Measurements from ENCODE around the gene KIF21A.

DNA sequence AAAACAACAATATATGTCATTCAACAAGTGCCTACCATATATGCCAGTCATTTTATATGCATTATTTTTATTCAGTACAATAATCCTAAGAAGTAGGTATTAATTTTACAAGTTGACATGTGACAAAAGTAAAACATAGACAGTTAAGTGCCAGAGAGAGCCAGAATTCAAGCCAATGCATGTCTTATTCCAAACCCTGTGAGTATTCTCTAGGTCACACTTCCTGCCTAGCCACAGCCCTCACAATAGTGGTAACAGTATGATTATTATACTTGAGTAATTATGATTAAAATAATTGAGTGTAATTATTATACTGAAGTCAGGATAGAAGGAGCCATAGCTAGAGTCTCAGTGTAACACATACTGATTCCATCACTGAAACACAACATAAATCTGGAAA lies 52.2 kb downstream of the KIF21A start:
- no peak for TF ChIP-seq POLR2AphosphoS5 (IDR thresholded peaks at IDR 0.05; ENCODE audit: low read depth, low read length)
- TF ChIP-seq, protein P1, sequence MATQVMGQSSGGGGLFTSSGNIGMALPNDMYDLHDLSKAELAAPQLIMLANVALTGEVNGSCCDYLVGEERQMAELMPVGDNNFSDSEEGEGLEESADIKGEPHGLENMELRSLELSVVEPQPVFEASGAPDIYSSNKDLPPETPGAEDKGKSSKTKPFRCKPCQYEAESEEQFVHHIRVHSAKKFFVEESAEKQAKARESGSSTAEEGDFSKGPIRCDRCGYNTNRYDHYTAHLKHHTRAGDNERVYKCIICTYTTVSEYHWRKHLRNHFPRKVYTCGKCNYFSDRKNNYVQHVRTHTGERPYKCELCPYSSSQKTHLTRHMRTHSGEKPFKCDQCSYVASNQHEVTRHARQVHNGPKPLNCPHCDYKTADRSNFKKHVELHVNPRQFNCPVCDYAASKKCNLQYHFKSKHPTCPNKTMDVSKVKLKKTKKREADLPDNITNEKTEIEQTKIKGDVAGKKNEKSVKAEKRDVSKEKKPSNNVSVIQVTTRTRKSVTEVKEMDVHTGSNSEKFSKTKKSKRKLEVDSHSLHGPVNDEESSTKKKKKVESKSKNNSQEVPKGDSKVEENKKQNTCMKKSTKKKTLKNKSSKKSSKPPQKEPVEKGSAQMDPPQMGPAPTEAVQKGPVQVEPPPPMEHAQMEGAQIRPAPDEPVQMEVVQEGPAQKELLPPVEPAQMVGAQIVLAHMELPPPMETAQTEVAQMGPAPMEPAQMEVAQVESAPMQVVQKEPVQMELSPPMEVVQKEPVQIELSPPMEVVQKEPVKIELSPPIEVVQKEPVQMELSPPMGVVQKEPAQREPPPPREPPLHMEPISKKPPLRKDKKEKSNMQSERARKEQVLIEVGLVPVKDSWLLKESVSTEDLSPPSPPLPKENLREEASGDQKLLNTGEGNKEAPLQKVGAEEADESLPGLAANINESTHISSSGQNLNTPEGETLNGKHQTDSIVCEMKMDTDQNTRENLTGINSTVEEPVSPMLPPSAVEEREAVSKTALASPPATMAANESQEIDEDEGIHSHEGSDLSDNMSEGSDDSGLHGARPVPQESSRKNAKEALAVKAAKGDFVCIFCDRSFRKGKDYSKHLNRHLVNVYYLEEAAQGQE (IDR thresholded peaks at IDR 0.05; ENCODE audit: insufficient read depth in 1 of 2, low read depth in 2 of 2, low read length in 2 of 2): no peak
- TF ChIP-seq TAF1 (IDR thresholded peaks at IDR 0.05; ENCODE audit: borderline replicate concordance, insufficient read depth, low read length): no peak
